HUDEP-2 (cell line): ENCODE results near the gene MPPED1.
A peak's percentile ranks its signal among the peaks of the same experiment; 100 is the strongest.

ENCODE experiments used
- DNase-seq, 76 experiments: peaks; one replicate each; lab custom pipeline; 2025; ENCODE audit not compliant: unreplicated experiment in 76 of 76; lab: John Stamatoyannopoulos, UW

MPPED1 gene

DNA sequence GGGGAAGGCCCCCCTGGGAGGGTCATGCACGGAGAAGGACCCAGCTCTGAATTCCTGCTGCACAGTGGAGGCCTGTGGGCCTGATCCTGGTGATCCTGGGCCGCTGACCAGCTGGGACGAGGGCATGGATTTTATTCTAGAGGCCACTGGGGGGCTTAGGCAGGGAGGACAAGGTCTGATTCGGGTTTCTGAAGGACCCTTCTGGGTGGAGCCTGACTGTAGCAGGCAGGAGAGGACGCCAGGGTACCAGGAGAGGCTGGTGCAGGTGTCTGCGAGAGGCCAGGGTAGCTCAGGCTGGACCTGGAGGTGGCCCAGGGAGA is 31.3 kb downstream of the MPPED1 start:
- DNase-seq: no peak

DNA sequence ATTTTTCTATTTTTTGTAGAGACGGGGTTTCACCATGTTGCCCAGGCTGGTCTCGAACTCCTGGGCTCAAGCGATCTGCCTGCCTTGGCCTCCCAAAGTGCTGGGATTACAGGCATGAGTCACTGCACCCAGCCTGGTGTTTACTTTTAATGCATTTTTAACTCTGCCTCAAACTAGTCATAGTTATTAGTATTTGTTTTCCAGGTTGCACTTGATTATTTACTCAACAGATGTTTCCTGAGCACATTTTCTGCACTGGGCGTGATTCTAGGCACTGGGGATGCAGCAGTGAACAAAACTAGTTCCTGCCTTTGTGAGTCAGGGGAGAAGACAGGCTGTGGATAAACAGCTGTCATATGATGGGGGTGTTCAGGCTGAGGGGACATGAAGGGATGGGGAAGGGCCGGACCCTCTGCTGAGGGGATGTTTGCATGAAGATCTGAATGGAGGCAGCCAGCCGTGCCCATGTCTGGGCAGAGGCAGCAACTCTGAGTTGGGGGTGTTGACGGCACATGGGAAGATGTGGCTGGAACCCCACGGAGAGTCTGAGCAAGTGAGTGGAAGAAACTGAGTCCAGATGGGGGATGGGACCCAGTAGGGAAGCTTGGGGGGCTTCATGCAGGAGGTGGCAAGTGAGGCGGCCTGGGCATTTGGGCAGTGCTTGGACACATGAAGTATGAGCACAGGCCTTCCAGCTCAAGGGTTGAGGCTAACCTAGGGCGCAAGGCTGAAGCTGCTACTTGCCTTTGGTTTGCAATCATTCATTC is 34.4 kb downstream of the MPPED1 start:
- no peak for DNase-seq

DNA sequence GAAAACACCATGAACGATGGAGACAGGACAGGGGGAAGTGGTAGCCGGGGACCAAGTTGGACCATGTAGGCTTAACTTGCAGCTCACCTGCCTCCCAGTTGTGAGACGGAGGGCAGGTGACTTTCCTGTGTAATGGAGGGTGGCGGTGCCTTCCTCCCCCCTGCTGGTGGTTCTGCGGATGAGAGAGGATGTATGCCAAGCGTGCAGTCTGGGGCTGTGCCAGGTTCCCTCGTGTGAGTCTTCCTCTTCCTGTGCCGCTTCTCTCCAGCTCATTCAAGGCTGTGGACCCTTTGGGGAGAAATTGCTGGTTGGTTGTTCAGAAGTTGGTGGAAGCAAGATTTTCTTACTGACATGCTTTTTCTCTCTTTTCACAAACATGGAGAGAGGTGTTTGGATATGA is 35.1 kb downstream of the MPPED1 start:
- DNase-seq: no peak

DNA sequence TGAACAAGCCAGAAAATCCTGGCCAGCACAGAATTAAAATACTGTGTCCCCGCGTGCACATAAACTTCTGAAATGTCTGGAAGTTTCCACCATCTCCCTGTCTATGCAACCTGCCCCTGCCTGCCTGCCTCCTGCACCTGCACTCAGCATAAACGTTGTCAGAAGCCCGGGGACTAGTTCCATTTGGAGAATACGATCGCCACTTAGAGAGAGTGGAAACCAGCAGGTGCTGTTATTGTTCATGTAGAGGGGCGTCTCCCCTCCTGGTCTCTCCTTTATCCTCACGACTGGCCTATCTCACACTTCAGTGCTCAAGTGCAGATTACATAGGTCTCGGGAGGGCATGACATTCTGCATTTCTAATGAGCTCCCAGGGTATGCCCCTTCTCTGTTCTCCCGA is 35.6 kb downstream of the MPPED1 start:
- no peak for DNase-seq

DNA sequence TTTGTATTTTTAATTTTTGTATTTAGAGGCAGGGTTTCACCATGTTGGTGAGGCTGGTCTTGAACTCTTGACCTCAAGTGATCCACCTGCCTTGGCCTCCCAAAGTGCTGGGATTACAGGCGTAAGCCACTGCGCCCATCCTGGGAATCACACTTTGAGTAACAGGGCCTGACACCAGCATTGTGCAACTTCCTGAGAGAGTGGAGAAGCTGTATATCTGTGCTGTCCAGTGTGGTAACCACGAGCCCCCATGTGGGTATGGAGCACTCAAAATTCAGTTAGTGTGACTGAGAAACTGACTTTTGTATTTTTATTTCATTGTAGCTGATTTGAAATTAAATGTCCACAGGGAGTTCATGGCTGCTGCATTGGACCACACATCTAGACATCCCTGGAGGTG is 36.2 kb downstream of the MPPED1 start:
- no peak for DNase-seq

DNA sequence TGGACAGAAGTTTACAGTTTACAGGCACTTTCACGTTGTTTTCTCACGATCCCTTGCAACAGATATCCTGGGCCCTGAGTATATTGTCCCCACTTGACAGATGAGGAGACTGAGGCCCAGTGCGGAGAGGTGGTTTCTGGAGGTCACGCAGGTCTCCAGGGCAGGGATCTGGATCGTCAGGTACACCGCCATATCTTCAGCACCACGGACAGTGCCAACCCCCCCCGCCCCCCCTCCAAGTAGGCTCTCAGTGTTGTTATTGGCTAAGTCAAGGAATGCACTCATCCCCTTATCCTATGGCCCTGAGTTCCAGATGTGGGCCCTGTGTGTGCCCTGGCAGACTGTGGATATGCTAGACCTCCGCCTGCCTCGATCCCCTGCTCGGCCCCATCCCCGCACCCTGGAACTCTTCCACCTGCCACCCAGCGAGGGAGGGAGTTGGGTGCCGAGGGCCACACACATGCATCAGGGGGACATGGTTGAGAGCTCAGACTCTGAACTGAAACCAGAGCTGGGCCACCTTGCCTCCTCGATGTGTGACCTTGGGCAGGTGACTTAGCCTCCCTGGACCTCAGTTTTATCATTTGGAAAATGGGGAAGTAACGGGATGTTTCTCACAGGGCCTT is 37.5 kb downstream of the MPPED1 start:
- peak in 14 of 76 experiments; percentile 1 to 24 (median 6) for DNase-seq

DNA sequence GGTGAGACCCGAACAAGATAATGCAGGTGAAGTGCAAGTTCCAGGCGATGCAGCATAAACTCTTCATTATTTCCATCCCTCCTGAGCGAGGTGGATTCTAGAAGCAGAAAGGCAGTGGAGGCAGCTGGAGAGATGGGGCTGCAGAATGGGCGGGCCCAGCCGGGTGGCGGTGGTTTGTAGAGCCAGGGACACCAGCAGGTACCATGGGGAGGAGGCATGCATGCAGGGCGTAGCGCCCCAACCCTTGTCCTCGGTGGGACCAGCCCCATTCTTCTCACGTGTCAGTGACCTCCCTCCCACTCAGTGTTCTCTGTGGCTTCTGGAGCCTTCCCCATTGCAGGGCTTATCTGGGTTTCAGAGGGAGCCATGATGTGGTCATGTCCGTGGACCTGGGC is 38.0 kb downstream of the MPPED1 start:
- no peak for DNase-seq

DNA sequence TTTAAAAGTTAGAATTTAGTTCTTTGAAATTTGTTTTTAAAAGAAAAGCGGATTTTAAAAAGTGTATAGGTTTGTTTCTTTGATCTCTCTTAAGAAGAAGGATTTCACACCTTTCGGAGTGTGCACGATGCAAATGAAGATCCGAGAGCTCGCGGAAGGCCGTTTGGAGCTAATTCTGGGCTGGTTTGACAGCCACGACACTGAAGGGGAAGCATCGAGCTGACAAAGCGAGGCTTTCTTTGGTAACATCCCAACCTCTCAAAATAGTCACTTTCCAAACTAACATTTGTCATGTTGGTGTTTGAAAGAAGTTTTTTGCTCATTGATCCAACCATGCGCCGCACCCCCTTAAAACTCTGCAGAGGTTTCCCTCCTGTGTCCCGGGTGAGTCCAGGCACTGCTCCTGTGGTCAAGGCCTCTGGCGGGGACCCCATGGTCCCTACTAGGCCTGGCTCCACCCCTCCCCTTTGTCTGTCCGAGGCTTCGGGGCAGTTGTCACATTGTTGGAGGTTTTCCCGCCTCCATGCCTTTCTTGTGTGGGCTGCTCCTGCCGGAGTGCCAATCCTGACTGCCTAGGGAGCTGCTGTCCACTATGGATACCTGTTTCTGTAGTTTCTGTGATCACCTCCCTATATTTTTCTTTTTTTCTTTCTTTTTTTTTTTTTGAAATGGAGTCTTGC is 39.7 kb downstream of the MPPED1 start:
- DNase-seq: no peak

DNA sequence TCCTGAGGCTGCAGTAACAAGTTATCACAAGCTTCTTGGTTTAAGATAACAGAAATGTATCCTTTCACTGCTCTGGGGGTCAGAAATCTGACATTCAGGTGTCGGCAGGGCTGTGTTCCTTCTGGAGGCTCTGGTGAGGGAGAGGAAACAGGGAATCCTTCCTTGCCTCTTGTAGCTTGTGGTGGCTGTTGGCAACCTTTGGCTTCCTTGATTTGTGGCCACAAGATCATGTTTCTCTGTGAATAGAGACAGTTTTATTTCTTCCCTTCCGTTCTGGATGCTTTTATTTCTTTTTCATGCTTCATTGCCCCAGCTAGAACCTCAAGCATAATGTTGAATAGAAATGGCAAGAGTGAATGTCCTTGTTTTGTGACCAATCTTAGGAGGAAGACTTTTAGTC is 44.0 kb downstream of the MPPED1 start:
- DNase-seq: no peak

DNA sequence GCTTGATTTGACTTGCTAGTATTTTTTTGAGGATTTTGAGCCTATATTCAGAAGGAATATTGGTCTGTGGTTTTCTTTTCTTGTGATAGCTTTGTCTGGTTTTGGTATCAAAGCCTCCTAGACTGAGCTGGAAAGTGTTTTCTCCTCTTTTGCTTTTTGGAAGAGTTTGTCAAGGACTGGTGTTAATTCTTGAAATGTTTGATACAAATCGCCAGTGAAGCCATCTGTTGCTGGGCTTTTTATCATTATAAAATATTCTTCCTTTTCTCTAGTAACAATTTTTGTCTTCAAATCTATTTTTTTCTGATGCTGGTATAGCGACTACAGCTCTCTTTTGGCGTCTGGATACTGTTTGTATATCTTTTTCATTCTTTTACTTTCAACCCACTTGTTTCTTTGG is 45.2 kb downstream of the MPPED1 start:
- DNase-seq: no peak

DNA sequence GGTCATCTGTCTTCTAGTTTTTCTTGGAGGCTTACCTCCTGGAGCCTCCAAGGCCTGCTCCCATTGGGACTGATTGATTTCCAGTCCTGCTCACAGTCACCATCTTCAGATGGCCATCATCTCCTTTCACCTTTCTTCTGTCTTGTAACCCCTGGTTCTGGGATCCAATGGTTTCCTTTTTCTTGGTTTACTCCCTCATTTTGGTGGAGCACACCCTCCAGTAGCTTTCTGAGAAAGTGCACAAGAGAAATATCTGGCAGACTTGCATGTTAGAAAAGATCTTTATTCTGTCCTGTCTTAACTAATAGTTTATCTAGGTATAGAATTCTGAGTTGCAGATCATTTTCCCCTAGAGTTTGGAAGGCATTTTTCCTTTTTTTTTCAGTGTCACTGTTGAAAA is 50.9 kb downstream of the MPPED1 start:
- no peak for DNase-seq

DNA sequence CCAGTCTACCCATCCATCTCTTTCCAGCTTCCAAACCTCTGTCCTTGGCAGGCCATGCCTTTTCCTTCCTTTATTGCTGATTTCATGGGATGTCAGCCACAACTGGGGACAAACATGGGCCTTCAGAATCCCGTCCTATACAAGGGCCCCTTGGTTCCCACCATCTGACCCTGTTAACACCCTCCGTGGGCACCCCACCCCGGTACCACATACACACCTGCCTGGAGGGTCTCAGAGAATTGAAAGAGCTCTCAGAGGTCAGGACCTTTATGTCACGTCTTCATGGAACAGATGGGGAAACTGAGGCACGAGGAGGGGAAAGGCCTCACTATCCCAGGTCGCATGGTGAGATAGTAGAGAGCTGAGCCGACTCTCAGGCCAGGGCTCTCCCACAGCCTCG is 53.0 kb downstream of the MPPED1 start:
- no peak for DNase-seq

DNA sequence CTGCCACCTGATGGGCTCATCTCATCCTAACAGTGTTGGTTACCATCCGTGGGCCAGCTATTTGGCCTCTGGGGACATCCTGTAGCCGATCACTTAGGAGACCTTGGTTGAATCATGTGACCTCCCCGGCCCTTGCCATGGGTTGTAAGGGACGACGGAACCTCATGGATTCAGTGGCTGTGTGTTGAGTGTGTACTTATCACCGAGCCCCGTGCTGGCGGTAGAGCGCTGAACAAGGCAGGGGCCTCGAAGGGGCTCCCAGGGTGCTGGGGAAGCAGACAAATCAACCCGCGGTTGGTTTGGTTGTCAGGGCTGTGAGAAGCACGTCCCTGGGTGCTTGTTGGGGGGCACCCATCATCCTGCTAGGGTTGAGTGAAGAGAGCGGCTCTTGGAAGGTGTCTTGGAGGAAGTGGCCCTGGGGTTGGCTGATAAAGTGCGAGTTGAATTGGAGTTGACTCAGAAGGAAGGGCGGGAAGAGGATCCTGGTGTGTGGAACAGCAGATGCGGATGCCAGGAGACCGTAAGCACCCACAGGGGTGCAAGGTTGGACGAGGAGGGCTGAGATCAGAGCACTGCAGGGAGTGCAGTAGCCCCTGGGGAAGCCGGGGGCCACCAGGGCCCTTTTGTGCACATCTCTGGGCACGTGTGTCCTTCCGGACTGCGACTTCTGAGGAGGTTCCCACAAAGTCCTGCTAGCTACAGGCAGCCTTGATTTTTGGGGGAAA is 53.6 kb downstream of the MPPED1 start:
- no peak for DNase-seq

DNA sequence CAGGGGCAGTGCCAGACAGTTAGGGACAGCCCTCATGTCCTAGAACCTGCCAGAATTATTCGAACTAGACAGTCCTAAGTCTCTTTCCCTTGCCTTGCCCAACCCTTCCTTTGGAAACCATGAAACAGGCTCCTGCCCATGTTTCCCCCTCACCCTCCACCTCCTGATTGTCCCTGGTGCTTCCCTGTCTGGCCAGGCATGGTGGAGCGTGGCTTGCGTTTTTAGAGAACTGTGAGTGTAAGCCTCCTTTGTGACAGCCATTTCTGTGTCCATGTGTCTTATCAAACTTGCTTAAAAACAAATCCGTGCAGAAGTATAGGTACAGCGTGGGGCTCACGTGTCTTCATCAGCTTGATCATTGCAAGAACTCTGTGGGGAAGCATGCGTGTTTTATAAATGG is 54.9 kb downstream of the MPPED1 start:
- DNase-seq: no peak

DNA sequence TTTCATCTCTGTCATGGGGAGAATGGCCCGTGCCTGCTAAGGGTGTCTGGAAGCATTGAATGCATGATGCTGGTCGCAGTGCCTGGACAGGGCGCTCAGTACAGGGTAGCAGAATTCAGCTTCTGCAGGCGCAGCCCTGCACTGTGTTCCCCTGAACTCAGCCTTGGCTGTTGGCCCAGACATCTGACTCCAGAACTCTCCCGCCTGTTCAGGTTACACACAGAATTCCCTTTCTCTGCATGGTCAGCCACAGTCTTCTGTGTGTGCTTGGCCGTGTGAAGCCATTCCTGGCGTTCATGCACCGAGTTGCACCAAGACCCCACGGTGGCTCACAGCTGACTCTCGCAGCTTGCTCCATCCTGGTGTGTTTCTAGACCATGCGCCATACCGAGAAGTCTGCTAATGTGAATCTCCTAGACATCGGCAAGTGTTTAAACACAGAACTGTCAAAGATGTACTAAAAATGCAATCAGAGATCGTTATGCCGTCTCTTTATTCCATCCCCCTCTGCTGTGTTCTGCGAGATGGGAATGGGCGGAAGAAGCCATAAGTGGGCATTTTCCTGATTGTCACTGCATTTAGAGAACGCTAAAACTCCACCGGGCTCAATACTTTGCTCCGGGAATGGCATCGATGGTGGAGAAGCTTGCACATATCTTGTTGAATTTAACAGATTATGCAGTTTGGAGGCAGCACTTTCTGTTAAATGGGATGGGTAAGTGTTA is 55.6 kb downstream of the MPPED1 start:
- DNase-seq: no peak

DNA sequence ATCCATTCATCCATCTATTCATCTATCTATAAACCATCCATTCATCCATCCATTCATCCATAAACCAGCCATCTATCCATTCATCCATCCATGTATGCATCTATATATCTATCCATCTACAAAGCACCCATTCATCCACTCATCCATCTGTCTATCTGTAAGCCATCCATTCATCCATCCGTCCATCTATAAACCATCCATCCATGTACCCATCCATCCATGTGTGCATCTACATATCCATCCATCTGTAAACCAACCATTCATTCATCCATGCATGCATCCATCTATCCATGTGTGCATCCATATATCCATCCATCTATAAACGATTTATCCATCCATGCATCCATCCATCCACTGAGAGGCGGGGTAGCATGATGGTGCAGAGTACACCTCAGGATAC is 58.4 kb downstream of the MPPED1 start:
- no peak for DNase-seq

DNA sequence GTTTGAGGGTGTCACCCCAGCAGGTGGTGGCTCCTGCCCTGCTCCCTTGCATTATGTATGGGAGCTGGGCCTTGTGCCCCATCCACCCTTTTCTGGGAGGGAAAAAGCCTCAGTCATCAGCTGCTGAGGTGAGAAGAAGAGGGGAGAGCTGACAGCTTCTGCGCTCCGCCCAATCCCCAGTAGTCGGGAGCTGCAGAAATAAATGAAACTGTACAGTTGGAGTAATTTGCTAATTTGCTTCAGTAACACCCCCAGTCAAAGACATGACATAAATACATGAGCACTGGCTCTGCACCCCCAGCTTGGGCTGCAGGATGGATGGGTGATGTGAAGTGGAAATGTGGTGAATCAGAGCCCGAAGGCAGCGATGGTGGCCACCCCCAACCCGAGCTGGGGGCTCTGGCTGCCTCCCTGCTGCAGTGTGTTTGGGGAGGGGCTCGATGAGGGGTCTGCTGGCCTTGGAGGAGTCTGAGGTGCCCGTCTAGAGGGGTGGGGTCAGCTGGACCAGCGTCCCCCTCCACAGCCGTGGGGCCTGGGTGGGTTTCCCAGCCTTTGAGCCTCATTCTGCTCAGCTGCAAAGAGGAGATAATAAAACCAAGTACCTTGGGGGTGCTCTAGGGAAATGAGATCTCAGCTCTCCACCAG is 59.2 kb downstream of the MPPED1 start:
- DNase-seq: no peak

DNA sequence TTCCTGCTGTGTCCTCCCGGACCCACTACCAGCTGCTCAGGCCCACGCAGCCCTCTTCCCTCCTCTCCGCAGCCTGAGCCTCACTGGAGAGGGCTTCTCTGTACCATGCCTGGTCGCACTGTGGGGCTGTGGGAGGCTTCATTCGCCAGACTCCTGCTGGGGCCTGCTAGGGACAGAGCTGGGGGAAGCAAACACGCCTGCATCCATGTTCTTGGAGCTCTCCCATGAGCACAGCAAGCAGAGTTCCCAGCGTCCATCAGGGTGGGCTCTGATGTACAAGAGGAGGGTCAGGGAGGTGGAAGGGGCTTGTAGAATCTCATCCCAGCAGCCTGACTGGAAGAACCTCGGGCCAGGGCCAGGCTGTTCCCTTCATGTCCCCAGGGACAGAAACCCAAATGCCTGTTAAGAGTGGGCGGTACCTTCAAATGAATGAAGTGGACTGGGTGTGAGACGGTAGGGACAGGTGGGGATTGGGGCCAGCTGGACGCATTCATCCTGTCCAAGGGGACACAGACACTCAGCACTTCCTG is 59.9 kb downstream of the MPPED1 start:
- DNase-seq: no peak

DNA sequence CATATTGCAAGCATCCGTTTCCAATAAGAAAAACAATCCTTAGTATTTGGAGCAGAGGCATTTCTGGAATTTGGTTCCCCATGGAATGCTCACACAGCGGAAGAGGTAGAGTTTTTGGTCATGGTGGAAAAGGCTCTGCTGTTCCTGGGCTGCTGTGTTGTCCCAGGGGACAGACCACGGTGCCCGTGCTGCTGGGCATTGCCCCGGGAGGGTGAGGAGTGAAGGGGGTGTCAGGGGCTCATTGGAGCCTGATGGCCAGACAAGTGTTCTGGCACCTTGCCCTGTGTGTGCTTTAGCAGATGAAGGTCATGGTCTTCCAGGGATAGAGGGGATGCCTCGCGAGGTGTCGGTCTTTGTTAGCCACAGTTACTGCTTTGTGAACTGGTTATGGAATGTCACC is 61.2 kb downstream of the MPPED1 start:
- DNase-seq: no peak

DNA sequence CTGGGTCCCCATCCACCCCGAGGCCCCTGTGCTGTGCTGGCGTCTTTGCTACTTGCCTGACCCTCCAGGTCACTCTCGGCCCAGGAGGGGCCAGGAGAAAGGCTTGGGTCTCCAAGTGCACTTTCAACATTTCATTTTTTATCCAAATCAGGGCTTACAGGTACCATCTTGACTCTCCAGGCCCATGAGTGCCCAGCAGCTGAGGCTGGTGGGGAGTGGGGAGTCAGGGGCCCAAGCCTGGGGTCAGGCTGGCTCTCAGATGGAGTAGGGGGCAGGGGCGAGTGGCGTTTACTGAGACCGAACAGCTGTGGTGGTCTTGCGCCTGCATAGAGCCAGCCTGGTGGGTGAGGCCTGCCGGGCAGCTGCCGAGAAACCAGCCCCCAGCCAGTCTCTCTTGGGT is 61.6 kb downstream of the MPPED1 start:
- no peak for DNase-seq
